Measurements from ENCODE around the gene CTRL.

Gene CTRL

DNA sequence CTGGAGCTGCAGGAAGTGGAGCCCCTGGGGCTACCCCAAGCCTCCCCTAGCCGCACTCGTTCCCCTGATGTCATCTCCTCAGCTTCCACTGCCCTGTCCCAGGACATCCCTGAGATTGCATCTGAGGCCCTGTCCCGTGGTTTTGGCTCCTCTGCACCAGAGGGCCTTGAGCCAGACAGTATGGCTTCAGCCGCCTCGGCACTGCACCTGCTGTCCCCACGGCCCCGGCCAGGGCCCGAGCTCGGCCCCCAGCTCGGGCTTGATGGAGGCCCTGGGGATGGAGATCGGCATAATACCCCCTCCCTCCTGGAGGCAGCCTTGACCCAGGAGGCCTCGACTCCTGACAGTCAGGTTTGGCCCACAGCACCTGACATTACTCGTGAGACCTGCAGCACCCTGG, 51.1 kb downstream of the CTRL start:
- TF ChIP-seq, protein P1, sequence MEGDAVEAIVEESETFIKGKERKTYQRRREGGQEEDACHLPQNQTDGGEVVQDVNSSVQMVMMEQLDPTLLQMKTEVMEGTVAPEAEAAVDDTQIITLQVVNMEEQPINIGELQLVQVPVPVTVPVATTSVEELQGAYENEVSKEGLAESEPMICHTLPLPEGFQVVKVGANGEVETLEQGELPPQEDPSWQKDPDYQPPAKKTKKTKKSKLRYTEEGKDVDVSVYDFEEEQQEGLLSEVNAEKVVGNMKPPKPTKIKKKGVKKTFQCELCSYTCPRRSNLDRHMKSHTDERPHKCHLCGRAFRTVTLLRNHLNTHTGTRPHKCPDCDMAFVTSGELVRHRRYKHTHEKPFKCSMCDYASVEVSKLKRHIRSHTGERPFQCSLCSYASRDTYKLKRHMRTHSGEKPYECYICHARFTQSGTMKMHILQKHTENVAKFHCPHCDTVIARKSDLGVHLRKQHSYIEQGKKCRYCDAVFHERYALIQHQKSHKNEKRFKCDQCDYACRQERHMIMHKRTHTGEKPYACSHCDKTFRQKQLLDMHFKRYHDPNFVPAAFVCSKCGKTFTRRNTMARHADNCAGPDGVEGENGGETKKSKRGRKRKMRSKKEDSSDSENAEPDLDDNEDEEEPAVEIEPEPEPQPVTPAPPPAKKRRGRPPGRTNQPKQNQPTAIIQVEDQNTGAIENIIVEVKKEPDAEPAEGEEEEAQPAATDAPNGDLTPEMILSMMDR (conservative IDR thresholded peaks at IDR 0.05) = no peak
- H3K27ac ChIP-seq = no peak overlapping the region

DNA sequence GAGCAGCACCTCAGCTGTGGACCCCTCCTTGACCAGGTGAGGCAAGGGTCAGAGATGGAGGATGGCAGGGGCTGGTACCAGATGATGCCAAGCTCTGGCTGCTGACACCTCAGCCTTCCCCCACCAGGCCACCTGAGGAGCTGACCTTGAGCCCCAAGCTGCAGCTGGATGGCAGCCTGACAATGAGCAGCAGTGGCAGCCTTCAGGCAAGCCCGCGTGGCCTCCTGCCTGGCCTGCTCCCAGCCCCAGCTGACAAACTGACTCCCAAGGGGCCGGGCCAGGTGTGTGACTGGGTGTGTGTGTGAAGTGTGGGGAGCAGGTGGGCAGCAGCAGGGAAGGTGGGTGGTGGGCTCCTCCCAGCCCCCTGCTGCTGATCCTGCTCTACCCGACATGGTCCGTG, 51.7 kb downstream of the CTRL start:
- TF ChIP-seq, protein P1 (conservative IDR thresholded peaks at IDR 0.05) = no peak
- no peak overlapping the region for H3K27ac ChIP-seq
